ENCODE data around the gene RAD51B.

RAD51B gene

GRCh38 chr14:68701001-68701741 is 881.6 kb downstream of the RAD51B start:
- no peak overlapping the region for H3K4me2 ChIP-seq (ENCODE audit: low read depth, low read length)
- TF ChIP-seq EZH2phosphoT487 (IDR thresholded peaks at IDR 0.05; ENCODE audit: low read length) (no peak), CTCF (IDR thresholded peaks at IDR 0.05; ENCODE audit: low read length) (no peak), EZH2 (optimal IDR thresholded peaks at IDR 0.05; ENCODE audit: low read depth, low read length) (no peak)
- no peak overlapping the region for H3K9ac ChIP-seq (ENCODE audit: low read length)

GRCh38 chr14:68702135-68702534 is 882.6 kb downstream of the RAD51B start:
- Histone ChIP-seq H3K27me3 (replicated peaks; ENCODE audit: insufficient read depth, low read length) (no peaks in the 10 kb centered on the region), H3K79me2 (ENCODE audit: low read length) (no peaks in the 10 kb centered on the region), H3K4me2 (ENCODE audit: low read depth, low read length) (no peak overlapping the region), H3K9me2 (replicated peaks; ENCODE audit: insufficient read depth, low read length) (no peaks in the 10 kb centered on the region), H3K27ac (ENCODE audit: low read length) (no peak overlapping the region), H3K9me3 (replicated peaks; ENCODE audit: insufficient read depth, low read length) (no peaks in the 10 kb centered on the region), H3K4me3 (ENCODE audit: low read length) (no peak overlapping the region), H3K4me1 (ENCODE audit: low read length) (no peaks in the 10 kb centered on the region), H2AFZ (ENCODE audit: low read length) (no peak overlapping the region), H3K36me3 (replicated peaks; ENCODE audit: insufficient read depth, low read length) (no peaks in the 10 kb centered on the region), H3F3A (ENCODE audit: insufficient read depth, low read length) (no peaks in the 10 kb centered on the region), H4K20me1 (ENCODE audit: insufficient read depth, low read length) (no peaks in the 10 kb centered on the region), H3K9ac (ENCODE audit: low read length) (no peak overlapping the region)
- no peak for DNase-seq
- TF ChIP-seq EZH2 (optimal IDR thresholded peaks at IDR 0.05; ENCODE audit: low read depth, low read length) (no peak), CTCF (IDR thresholded peaks at IDR 0.05; ENCODE audit: low read length) (no peak), EZH2phosphoT487 (IDR thresholded peaks at IDR 0.05; ENCODE audit: low read length) (no peak)

More at GRCh38 chr14:68701001-68701741, 881.6 kb downstream of the RAD51B start:
- Histone ChIP-seq H4K20me1 (ENCODE audit: insufficient read depth, low read length) (no peaks in the 10 kb centered on the region), H3K9me2 (replicated peaks; ENCODE audit: insufficient read depth, low read length) (no peaks in the 10 kb centered on the region), H3K9me3 (replicated peaks; ENCODE audit: insufficient read depth, low read length) (no peaks in the 10 kb centered on the region), H3K36me3 (replicated peaks; ENCODE audit: insufficient read depth, low read length) (no peaks in the 10 kb centered on the region), H3K27me3 (replicated peaks; ENCODE audit: insufficient read depth, low read length) (no peaks in the 10 kb centered on the region), H3K4me3 (ENCODE audit: low read length) (no peak overlapping the region), H2AFZ (ENCODE audit: low read length) (no peak overlapping the region), H3K4me1 (ENCODE audit: low read length) (no peaks in the 10 kb centered on the region), H3F3A (ENCODE audit: insufficient read depth, low read length) (no peaks in the 10 kb centered on the region), H3K27ac (ENCODE audit: low read length) (no peak overlapping the region), H3K79me2 (ENCODE audit: low read length) (no peaks in the 10 kb centered on the region)
- no peak for DNase-seq

GRCh38 chr14:68702578-68702977 is 883.0 kb downstream of the RAD51B start:
- H3K27me3 ChIP-seq (replicated peaks; ENCODE audit: insufficient read depth, low read length) = no peaks in the 10 kb centered on the region
- H3F3A ChIP-seq (ENCODE audit: insufficient read depth, low read length) = no peaks in the 10 kb centered on the region
- no peak overlapping the region for H3K4me3 ChIP-seq (ENCODE audit: low read length)
- TF ChIP-seq EZH2phosphoT487 (IDR thresholded peaks at IDR 0.05; ENCODE audit: low read length) (no peak), EZH2 (optimal IDR thresholded peaks at IDR 0.05; ENCODE audit: low read depth, low read length) (no peak), CTCF (IDR thresholded peaks at IDR 0.05; ENCODE audit: low read length) (no peak)
- H3K9ac ChIP-seq (ENCODE audit: low read length) = no peak overlapping the region
- no peak for DNase-seq
- H3K36me3 ChIP-seq (replicated peaks; ENCODE audit: insufficient read depth, low read length) = no peaks in the 10 kb centered on the region
- H2AFZ ChIP-seq (ENCODE audit: low read length) = no peak overlapping the region
- no peaks in the 10 kb centered on the region for H3K4me1 ChIP-seq (ENCODE audit: low read length)
- H3K9me2 ChIP-seq (replicated peaks; ENCODE audit: insufficient read depth, low read length) = no peaks in the 10 kb centered on the region
- H4K20me1 ChIP-seq (ENCODE audit: insufficient read depth, low read length) = no peaks in the 10 kb centered on the region
- no peak overlapping the region for H3K4me2 ChIP-seq (ENCODE audit: low read depth, low read length)
- H3K9me3 ChIP-seq (replicated peaks; ENCODE audit: insufficient read depth, low read length) = no peaks in the 10 kb centered on the region
- H3K27ac ChIP-seq (ENCODE audit: low read length) = no peak overlapping the region
- no peaks in the 10 kb centered on the region for H3K79me2 ChIP-seq (ENCODE audit: low read length)
